CD8-positive, alpha-beta memory T cell (primary cell): Measurements from ENCODE around the gene DYNC1H1. TPM values are rescaled to one million over a fixed set of nuclear protein-coding genes. Genes with fewer than 3 reads are reported as not detected.

Experiments
- CTCF ChIA-PET: fragments of 350-600 bp; sonication (Branson Sonifier 250); formaldehyde crosslinking; loops from one replicate; lab custom pipeline; 2021; ENCODE audit warnings: antibody characterized with exemption; lab: Charles Lee
- POLR2A ChIA-PET: fragments of 350-600 bp; sonication (Branson Sonifier 250); formaldehyde crosslinking; loops from one replicate; lab custom pipeline; 2021; ENCODE audit warnings: antibody characterized with exemption; lab: Charles Lee
- DNase-seq, 5 donors: peaks; one replicate each; pipeline versions ENCODE4 v3.0.0 to v3.0.0-alpha.2; 2020 to 2022; ENCODE audit warnings: mixed read lengths in 1 of 5
- H3K27ac ChIP-seq: one replicate; pipeline ENCODE4 v1.7.0; 2013; ENCODE audit warnings: low read depth, mild to moderate bottlenecking, low read length, moderate library complexity
- H3K27me3 ChIP-seq: 2 replicates; pipeline ENCODE4 v1.7.0; 2013; ENCODE audit warnings: low read length, mild to moderate bottlenecking; ENCODE audit not compliant: insufficient read depth, poor library complexity, severe bottlenecking
- H3K36me3 ChIP-seq: 2 replicates; pipeline ENCODE4 v1.7.0; 2013; ENCODE audit warnings: mild to moderate bottlenecking, low read length, moderate library complexity; ENCODE audit not compliant: insufficient read depth
- H3K4me1 ChIP-seq: 2 replicates; pipeline ENCODE4 v1.7.0; 2013; ENCODE audit warnings: mild to moderate bottlenecking, low read length, moderate library complexity; ENCODE audit not compliant: insufficient read depth
- H3K4me3 ChIP-seq: 2 replicates; pipeline ENCODE4 v1.7.0; 2013; ENCODE audit warnings: mild to moderate bottlenecking, low read length
- H3K9me3 ChIP-seq: 2 replicates; pipeline ENCODE4 v1.7.0; 2013; ENCODE audit warnings: mild to moderate bottlenecking, low read length
- H3K27ac Mint-ChIP-seq, 8 donors: one replicate each; pipeline ENCODE4 v1.8.0; 2020 to 2021; ENCODE audit warnings: mixed read lengths in 8 of 8, mild to moderate bottlenecking in 6 of 8, inconsistent platforms in 3 of 8, moderate library complexity in 3 of 8
- H3K27me3 Mint-ChIP-seq, 2 donors: one replicate each; pipeline ENCODE4 v1.8.0; 2020 to 2021; ENCODE audit warnings: mixed read lengths in 2 of 2, mild to moderate bottlenecking in 1 of 2, moderate library complexity in 1 of 2
- H3K36me3 Mint-ChIP-seq, 3 donors: one replicate each; pipeline ENCODE4 v1.8.0; 2020 to 2021; ENCODE audit warnings: mixed read lengths in 3 of 3, inconsistent platforms in 1 of 3, mild to moderate bottlenecking in 1 of 3
- H3K4me1 Mint-ChIP-seq, 3 donors: one replicate each; pipeline ENCODE4 v1.8.0; 2020 to 2021; ENCODE audit warnings: mixed read lengths in 3 of 3, inconsistent platforms in 1 of 3, mild to moderate bottlenecking in 1 of 3
- H3K4me3 Mint-ChIP-seq, 7 donors: one replicate each; pipeline ENCODE4 v1.8.0; 2020 to 2021; ENCODE audit warnings: mixed read lengths in 7 of 7, mild to moderate bottlenecking in 6 of 7, moderate library complexity in 4 of 7, inconsistent platforms in 2 of 7
- H3K9me3 Mint-ChIP-seq, 5 donors: one replicate each; pipeline ENCODE4 v1.8.0; 2020 to 2022; ENCODE audit warnings: mixed read lengths in 5 of 5, mild to moderate bottlenecking in 3 of 5, moderate library complexity in 2 of 5, inconsistent platforms in 1 of 5
- polyA plus RNA-seq: library from polyadenylated mRNA; unstranded; fragments of 300-500 nt; fragmentation: Illumina TruSeq; gene quantifications from one replicate; pipeline ENCODE4 v1.2.3, GENCODE V29; 2021
- total RNA-seq, 2 experiments: library from RNA; stranded (reverse); gene quantifications; one replicate each; pipeline ENCODE4 v1.2.3, GENCODE V29; 2021

Gene DYNC1H1
- total and polyA plus RNA-seq, 3 experiments from 2014 or later: 59.7 to 249 (median 241) TPM

GRCh38 chr14:102043251-102044025, 79.1 kb downstream of the DYNC1H1 start:
- Mint-ChIP-seq H3K27me3 (no peaks in the 10 kb centered on the region), H3K27ac (no peak overlapping the region), H3K36me3 (peaks cover 4 to 90% (median 13%) of the 10 kb centered on the region in 3 donors), H3K4me1 (no peaks in the 10 kb centered on the region), H3K4me3 (no peak overlapping the region), H3K9me3 (no peaks in the 10 kb centered on the region)
- CTCF ChIA-PET: interaction anchor here (2.1 kb wide), 1 partner anchor 53 kb away, joined by 8 read pairs; no protein-coding TSS in a partner anchor
- DNase-seq: no peak
- Histone ChIP-seq H3K4me3 (no peak overlapping the region), H3K27ac (no peak overlapping the region), H3K27me3 (no peaks in the 10 kb centered on the region), H3K9me3 (no peaks in the 10 kb centered on the region), H3K4me1 (no peaks in the 10 kb centered on the region), H3K36me3 (peaks cover 68% of the 10 kb centered on the region)
- POLR2A ChIA-PET: no interaction called here

GRCh38 chr14:102044566-102044965, 80.2 kb downstream of the DYNC1H1 start:
- Histone ChIP-seq H3K27me3 (no peaks in the 10 kb centered on the region), H3K9me3 (no peaks in the 10 kb centered on the region), H3K27ac (no peak overlapping the region), H3K36me3 (peaks cover 68% of the 10 kb centered on the region), H3K4me1 (no peaks in the 10 kb centered on the region), H3K4me3 (no peak overlapping the region)
- Mint-ChIP-seq H3K27me3 (no peaks in the 10 kb centered on the region), H3K4me1 (no peaks in the 10 kb centered on the region), H3K27ac (no peak overlapping the region), H3K36me3 (peaks cover 9 to 90% (median 11%) of the 10 kb centered on the region in 3 donors), H3K4me3 (no peak overlapping the region), H3K9me3 (no peaks in the 10 kb centered on the region)
- ChIA-PET CTCF (no interaction called here), POLR2A (no interaction called here)
- DNase-seq: no peak

- Histone ChIP-seq H3K9me3 (no peaks in the 10 kb centered on the region), H3K4me3 (no peak overlapping the region), H3K36me3 (peaks cover 55% of the 10 kb centered on the region), H3K27ac (no peak overlapping the region), H3K27me3 (no peaks in the 10 kb centered on the region), H3K4me1 (no peaks in the 10 kb centered on the region)
- CTCF ChIA-PET: interaction anchor here (1.1 to 1.9 kb wide), 2 partner anchors 50 to 77 kb away, joined by 4 to 10 read pairs; no protein-coding TSS in a partner anchor
- Mint-ChIP-seq H3K4me1 (no peaks in the 10 kb centered on the region), H3K9me3 (no peaks in the 10 kb centered on the region), H3K36me3 (peaks cover 9 to 86% (median 12%) of the 10 kb centered on the region in 3 donors), H3K27me3 (no peaks in the 10 kb centered on the region), H3K27ac (peak overlapping the region in 2 of 8 donors; percentile 63), H3K4me3 (no peak overlapping the region)
- POLR2A ChIA-PET: interaction anchor here (0.7 kb wide), 1 partner anchor 102 kb away, joined by 3 read pairs; no protein-coding TSS in a partner anchor
- DNase-seq: peak in 2 of 5 donors; percentile 9 to 19
These were observed 82.2 kb downstream of the DYNC1H1 start for GRCh38 chr14:102046337-102047278.

GRCh38 chr14:102047808-102048540, 83.6 kb downstream of the DYNC1H1 start:
- Mint-ChIP-seq H3K9me3 (no peaks in the 10 kb centered on the region), H3K4me1 (no peaks in the 10 kb centered on the region), H3K27me3 (no peaks in the 10 kb centered on the region), H3K36me3 (peaks cover 6 to 85% (median 9%) of the 10 kb centered on the region in 3 donors), H3K27ac (peak overlapping the region in 1 of 8 donors; percentile 65), H3K4me3 (no peak overlapping the region)
- Histone ChIP-seq H3K27ac (no peak overlapping the region), H3K36me3 (peaks cover 41% of the 10 kb centered on the region), H3K9me3 (no peaks in the 10 kb centered on the region), H3K4me1 (no peaks in the 10 kb centered on the region), H3K27me3 (no peaks in the 10 kb centered on the region), H3K4me3 (no peak overlapping the region)
- POLR2A ChIA-PET: no interaction called here
- no peak for DNase-seq
- CTCF ChIA-PET: no interaction called here

GRCh38 chr14:102049258-102050025, 85.1 kb downstream of the DYNC1H1 start:
- H3K9me3 ChIP-seq: no peaks in the 10 kb centered on the region
- peaks cover 27% of the 10 kb centered on the region for H3K36me3 ChIP-seq
- no peaks in the 10 kb centered on the region for H3K27me3 Mint-ChIP-seq
- POLR2A ChIA-PET: no interaction called here
- peak overlapping the region in 1 of 8 donors; percentile 41 for H3K27ac Mint-ChIP-seq
- H3K9me3 Mint-ChIP-seq: no peaks in the 10 kb centered on the region
- H3K4me3 ChIP-seq: no peak overlapping the region
- DNase-seq: no peak
- H3K4me1 Mint-ChIP-seq: no peaks in the 10 kb centered on the region
- peaks cover 5 to 74% (median 6%) of the 10 kb centered on the region in 3 donors for H3K36me3 Mint-ChIP-seq
- no peaks in the 10 kb centered on the region for H3K27me3 ChIP-seq
- no peak overlapping the region for H3K27ac ChIP-seq
- H3K4me1 ChIP-seq: no peaks in the 10 kb centered on the region
- CTCF ChIA-PET: interaction anchor here (1.1 to 2.5 kb wide), 3 partner anchors 27 to 89 kb away, joined by 3 to 11 read pairs (median 6); no protein-coding TSS in a partner anchor
- H3K4me3 Mint-ChIP-seq: no peak overlapping the region

- Histone ChIP-seq H3K27ac (no peak overlapping the region), H3K27me3 (no peaks in the 10 kb centered on the region), H3K4me1 (no peaks in the 10 kb centered on the region), H3K9me3 (no peaks in the 10 kb centered on the region), H3K4me3 (no peak overlapping the region), H3K36me3 (peaks cover 23% of the 10 kb centered on the region)
- CTCF ChIA-PET: interaction anchor here (1.1 to 2.5 kb wide), 3 partner anchors 27 to 90 kb away, joined by 3 to 11 read pairs (median 6); no protein-coding TSS in a partner anchor
- Mint-ChIP-seq H3K4me1 (peaks cover 0 to under 1% (median 0%) of the 10 kb centered on the region in 3 donors), H3K27me3 (no peaks in the 10 kb centered on the region), H3K4me3 (no peak overlapping the region), H3K27ac (peak overlapping the region in 4 of 8 donors; percentile 31 to 92 (median 59)), H3K36me3 (peaks cover 5 to 70% (median 6%) of the 10 kb centered on the region in 3 donors), H3K9me3 (no peaks in the 10 kb centered on the region)
- no peak for DNase-seq
- POLR2A ChIA-PET: no interaction called here
These were observed 85.6 kb downstream of the DYNC1H1 start for GRCh38 chr14:102050026-102050405.

- Mint-ChIP-seq H3K9me3 (no peaks in the 10 kb centered on the region), H3K27ac (peak overlapping the region in 1 of 8 donors; percentile 77), H3K36me3 (peaks cover 5 to 69% (median 6%) of the 10 kb centered on the region in 3 donors), H3K4me1 (peaks cover 0 to 6% (median 3%) of the 10 kb centered on the region in 3 donors), H3K27me3 (no peaks in the 10 kb centered on the region), H3K4me3 (no peak overlapping the region)
- Histone ChIP-seq H3K36me3 (peaks cover 23% of the 10 kb centered on the region), H3K27me3 (no peaks in the 10 kb centered on the region), H3K4me1 (no peaks in the 10 kb centered on the region), H3K9me3 (no peaks in the 10 kb centered on the region), H3K27ac (no peak overlapping the region), H3K4me3 (no peak overlapping the region)
- no peak for DNase-seq
- POLR2A ChIA-PET: no interaction called here
- CTCF ChIA-PET: interaction anchor here (1.2 to 2.5 kb wide), 3 partner anchors 12 to 46 kb away, joined by 3 to 11 read pairs (median 6); no protein-coding TSS in a partner anchor
These were observed 86.3 kb downstream of the DYNC1H1 start for GRCh38 chr14:102050625-102051024.
